Activated T-helper 17 cell treated with anti-CD3 and anti-CD28 coated beads, Interleukin-2, amount 50 U/mL, for 72 hours (primary cell): Measurements from ENCODE around the gene FETUB. TPM values are rescaled to one million over a fixed set of nuclear protein-coding genes. Genes with fewer than 3 reads are reported as not detected.
"Not testable (repeated sequence)": the region's sequence is repeated elsewhere in the genome, so short reads cannot be mapped to it uniquely, and the experiment has no call there.

ENCODE experiments used
- ATAC-seq: fragments of 150-1000 bp; cut with Tn5 transposase; replicated peaks from 2 replicates; pipeline ENCODE4 v1.10.0; 2021; ENCODE audit warnings: mild to moderate bottlenecking, moderate library complexity
- H3K27ac Mint-ChIP-seq: one replicate; pipeline ENCODE4 v1.8.0; 2022; ENCODE audit warnings: mixed read lengths
- H3K27me3 Mint-ChIP-seq: one replicate; pipeline ENCODE4 v1.8.0; 2022; ENCODE audit warnings: mixed read lengths
- H3K36me3 Mint-ChIP-seq: one replicate; pipeline ENCODE4 v1.8.0; 2022; ENCODE audit warnings: low read depth, mild to moderate bottlenecking, mixed read lengths
- H3K4me1 Mint-ChIP-seq: one replicate; pipeline ENCODE4 v1.8.0; 2022; ENCODE audit warnings: mixed read lengths
- H3K4me3 Mint-ChIP-seq: one replicate; pipeline ENCODE4 v1.8.0; 2022; ENCODE audit warnings: mild to moderate bottlenecking, mixed read lengths
- H3K9me3 Mint-ChIP-seq: one replicate; pipeline ENCODE4 v1.8.0; 2022; ENCODE audit warnings: mixed read lengths
- total RNA-seq, 2 donors: library from RNA; stranded (reverse); gene quantifications; one replicate each; pipeline ENCODE4 v1.2.3, GENCODE V29; 2022

The FETUB gene
- total RNA-seq, 2 donors from 2014 or later: not detected

GRCh38 chr3:186665625-186666188 is 25.5 kb downstream of the FETUB start, which contains the start of gene HRG:
HRG (plus strand) TSS chr3:186666014; CDS start chr3:186666032, 18 bp downstream.
- peaks cover 9% of the 10 kb centered on the region for H3K4me1 Mint-ChIP-seq
- no peak within 1 kb of the TSS for H3K27ac Mint-ChIP-seq
- H3K36me3 Mint-ChIP-seq: no peaks in the 10 kb centered on the region
- peaks cover 5% of the 10 kb centered on the region for H3K27me3 Mint-ChIP-seq
- H3K9me3 Mint-ChIP-seq: no peaks in the 10 kb centered on the region
- no peak within 1 kb of the TSS for H3K4me3 Mint-ChIP-seq
- no peak for ATAC-seq

- Mint-ChIP-seq H3K4me3 (no peak overlapping the region), H3K36me3 (no peaks in the 10 kb centered on the region), H3K27ac (no peak overlapping the region)
Observed at GRCh38 chr3:186668426-186668825, 28.2 kb downstream of the FETUB start.

GRCh38 chr3:186669378-186670084 is 29.3 kb downstream of the FETUB start:
- no peaks in the 10 kb centered on the region for H3K36me3 Mint-ChIP-seq
- H3K27ac Mint-ChIP-seq: peak overlapping the region; percentile 5
- peaks cover 9% of the 10 kb centered on the region for H3K4me1 Mint-ChIP-seq
- ATAC-seq: peak; percentile 62
- peak overlapping the region; percentile 28 for H3K4me3 Mint-ChIP-seq
- H3K9me3 Mint-ChIP-seq: no peaks in the 10 kb centered on the region
- peaks cover 15% of the 10 kb centered on the region for H3K27me3 Mint-ChIP-seq

More at GRCh38 chr3:186668426-186668825, 28.2 kb downstream of the FETUB start:
- no peaks in the 10 kb centered on the region for H3K9me3 Mint-ChIP-seq
- peaks cover 9% of the 10 kb centered on the region for H3K27me3 Mint-ChIP-seq
- peaks cover 9% of the 10 kb centered on the region for H3K4me1 Mint-ChIP-seq
- ATAC-seq: no peak

- no peaks in the 10 kb centered on the region for H3K9me3 Mint-ChIP-seq
- peaks cover 18% of the 10 kb centered on the region for H3K27me3 Mint-ChIP-seq
- H3K4me3 Mint-ChIP-seq: no peak overlapping the region
- peaks cover 9% of the 10 kb centered on the region for H3K4me1 Mint-ChIP-seq
- no peak overlapping the region for H3K27ac Mint-ChIP-seq
- no peaks in the 10 kb centered on the region for H3K36me3 Mint-ChIP-seq
- ATAC-seq: no peak
Observed at GRCh38 chr3:186670155-186670554, 30.0 kb downstream of the FETUB start.

GRCh38 chr3:186671051-186671450 is 30.9 kb downstream of the FETUB start:
- Mint-ChIP-seq H3K36me3 (no peaks in the 10 kb centered on the region), H3K27me3 (peaks cover 16% of the 10 kb centered on the region)

GRCh38 chr3:186678604-186679003 is 38.4 kb downstream of the FETUB start:
- Mint-ChIP-seq H3K27me3 (peaks cover 48% of the 10 kb centered on the region), H3K4me3 (no peak overlapping the region), H3K27ac (no peak overlapping the region), H3K4me1 (no peaks in the 10 kb centered on the region), H3K9me3 (no peaks in the 10 kb centered on the region), H3K36me3 (no peaks in the 10 kb centered on the region)
- no peak for ATAC-seq

More at GRCh38 chr3:186671051-186671450, 30.9 kb downstream of the FETUB start:
- Mint-ChIP-seq H3K4me1 (peaks cover 9% of the 10 kb centered on the region), H3K9me3 (no peaks in the 10 kb centered on the region), H3K27ac (no peak overlapping the region), H3K4me3 (no peak overlapping the region)
- no peak for ATAC-seq

- no peak overlapping the region for H3K27ac Mint-ChIP-seq
- H3K4me1 Mint-ChIP-seq: no peaks in the 10 kb centered on the region
- H3K9me3 Mint-ChIP-seq: no peaks in the 10 kb centered on the region
- H3K36me3 Mint-ChIP-seq: no peaks in the 10 kb centered on the region
- H3K4me3 Mint-ChIP-seq: no peak overlapping the region
- H3K27me3 Mint-ChIP-seq: peaks cover 44% of the 10 kb centered on the region
- no peak for ATAC-seq
Observed at GRCh38 chr3:186679151-186679550, 39.0 kb downstream of the FETUB start.

- no peak overlapping the region for H3K4me3 Mint-ChIP-seq
Observed at GRCh38 chr3:186680869-186681268, 40.7 kb downstream of the FETUB start.

GRCh38 chr3:186682812-186683211 is 42.6 kb downstream of the FETUB start:
- H3K27me3 Mint-ChIP-seq: peaks cover 45% of the 10 kb centered on the region
- no peak overlapping the region for H3K27ac Mint-ChIP-seq
- H3K36me3 Mint-ChIP-seq: no peaks in the 10 kb centered on the region
- no peak for ATAC-seq
- peaks cover 14% of the 10 kb centered on the region for H3K9me3 Mint-ChIP-seq
- peaks cover 5% of the 10 kb centered on the region for H3K4me1 Mint-ChIP-seq
- no peak overlapping the region for H3K4me3 Mint-ChIP-seq

More at GRCh38 chr3:186680869-186681268, 40.7 kb downstream of the FETUB start:
- Mint-ChIP-seq H3K4me1 (no peaks in the 10 kb centered on the region), H3K27me3 (peaks cover 44% of the 10 kb centered on the region), H3K36me3 (no peaks in the 10 kb centered on the region), H3K27ac (no peak overlapping the region), H3K9me3 (peaks cover 10% of the 10 kb centered on the region)
- ATAC-seq: no peak

- Mint-ChIP-seq H3K27me3 (peaks cover 45% of the 10 kb centered on the region), H3K4me1 (peaks cover 6% of the 10 kb centered on the region), H3K9me3 (peaks cover 14% of the 10 kb centered on the region), H3K36me3 (no peaks in the 10 kb centered on the region), H3K27ac (no peak overlapping the region), H3K4me3 (no peak overlapping the region)
- ATAC-seq: no peak
Observed at GRCh38 chr3:186683979-186684378, 43.8 kb downstream of the FETUB start.

- H3K4me3 Mint-ChIP-seq, H3K27ac Mint-ChIP-seq, H3K36me3 Mint-ChIP-seq, H3K4me1 Mint-ChIP-seq, ATAC-seq: not testable (repeated sequence)
- H3K27me3 Mint-ChIP-seq: peaks cover 44% of the 10 kb centered on the region
- peaks cover 14% of the 10 kb centered on the region for H3K9me3 Mint-ChIP-seq
Observed at GRCh38 chr3:186686475-186686874, 46.3 kb downstream of the FETUB start.

- Mint-ChIP-seq H3K36me3 (no peaks in the 10 kb centered on the region), H3K27ac (no peak overlapping the region), H3K4me1 (peaks cover 6% of the 10 kb centered on the region), H3K9me3 (peaks cover 14% of the 10 kb centered on the region), H3K4me3 (no peak overlapping the region), H3K27me3 (peaks cover 44% of the 10 kb centered on the region)
- no peak for ATAC-seq
Observed at GRCh38 chr3:186687120-186687651, 47.0 kb downstream of the FETUB start.

- H3K4me3 Mint-ChIP-seq, ATAC-seq: not testable (repeated sequence)
Observed at GRCh38 chr3:186690304-186690703, 50.1 kb downstream of the FETUB start.

GRCh38 chr3:186691676-186692075 is 51.5 kb downstream of the FETUB start:
- no peak for ATAC-seq
- H3K4me3 Mint-ChIP-seq: no peak overlapping the region
- no peaks in the 10 kb centered on the region for H3K9me3 Mint-ChIP-seq
- H3K4me1 Mint-ChIP-seq: peaks cover 6% of the 10 kb centered on the region
- H3K27ac Mint-ChIP-seq: no peak overlapping the region
- H3K36me3 Mint-ChIP-seq: no peaks in the 10 kb centered on the region
- peaks cover 25% of the 10 kb centered on the region for H3K27me3 Mint-ChIP-seq

More at GRCh38 chr3:186690304-186690703, 50.1 kb downstream of the FETUB start:
- H3K36me3 Mint-ChIP-seq, H3K27ac Mint-ChIP-seq, H3K9me3 Mint-ChIP-seq, H3K4me1 Mint-ChIP-seq: not testable (repeated sequence)
- peaks cover 35% of the 10 kb centered on the region for H3K27me3 Mint-ChIP-seq

GRCh38 chr3:186693843-186694242 is 53.6 kb downstream of the FETUB start:
- Mint-ChIP-seq H3K27ac (no peak overlapping the region), H3K9me3 (no peaks in the 10 kb centered on the region), H3K4me3 (no peak overlapping the region), H3K4me1 (no peaks in the 10 kb centered on the region), H3K27me3 (peaks cover 17% of the 10 kb centered on the region), H3K36me3 (no peaks in the 10 kb centered on the region)
- ATAC-seq: no peak
